ENCODE results near the gene CCDC92B. TPM values are rescaled to one million over a fixed set of nuclear protein-coding genes. Genes with fewer than 3 reads are reported as not detected.
A peak's percentile ranks its signal among the peaks of the same experiment; 100 is the strongest.
"Not testable (repeated sequence)": the region's sequence is repeated elsewhere in the genome, so short reads cannot be mapped to it uniquely, and the experiment has no call there.

CCDC92B gene
- total and polyA plus RNA-seq, 9 donors, result 0.07 to 1.1 (median 0.18) TPM

DNA sequence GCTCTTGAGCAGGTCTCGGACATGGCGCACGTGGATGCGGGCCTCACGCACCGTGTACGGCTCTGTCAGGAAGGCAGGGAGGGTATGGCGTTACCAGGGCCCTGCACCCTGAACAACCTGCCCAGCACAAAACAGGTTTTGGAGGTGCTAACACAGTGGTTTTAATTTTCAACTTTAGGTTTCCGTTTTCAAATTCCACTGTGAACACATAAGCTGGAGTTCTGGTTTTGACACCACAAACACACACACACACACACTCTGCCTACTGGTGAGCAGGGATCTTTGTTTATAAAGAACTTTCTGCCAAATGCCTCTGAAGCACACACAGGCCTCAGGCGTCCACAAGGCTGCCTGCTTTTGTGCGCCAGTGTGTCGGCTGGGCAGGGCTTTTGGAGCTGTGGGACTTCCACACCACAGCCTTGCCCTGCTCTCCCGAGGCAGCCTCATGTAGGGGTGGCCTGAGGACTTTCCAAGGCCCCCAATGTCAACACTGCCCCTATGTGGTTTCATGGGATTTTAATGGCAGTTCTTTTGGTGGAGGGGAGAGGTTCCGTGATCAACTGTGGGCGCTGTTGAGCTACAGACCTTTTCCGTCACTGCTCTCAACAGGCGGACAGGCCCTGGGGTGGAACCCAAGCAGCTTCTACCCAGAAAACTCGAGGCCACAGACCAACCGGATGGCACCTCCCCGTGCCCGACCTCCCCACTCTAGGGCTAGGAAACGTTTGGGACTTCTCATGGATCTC lies 47.3 kb downstream of the CCDC92B start:
- Histone ChIP-seq H3K36me3 (no peaks in the 10 kb centered on the region), H3K27ac (no peak overlapping the region), H3K4me1 (ENCODE audit: insufficient read depth) (peaks cover 2% of the 10 kb centered on the region), H3K27me3 (no peaks in the 10 kb centered on the region), H3K4me3 (no peak overlapping the region), H3K9me3 (no peaks in the 10 kb centered on the region)
- DNase-seq, result peak in 3 of 5 donors; percentile 7 to 26 (median 8)
- WGBS, 3 donors, result 83 to 89% (median 86%) methylated on average over 22 of the region's 22 CpGs
- intact Hi-C loops (cut with DNase I), result loop anchor here in 1 of 4 donors (10.0 kb wide), 1 partner anchor 107 kb away; the partner anchor contains the start of gene PAFAH1B1
- TF ChIP-seq EP300 (IDR thresholded peaks at IDR 0.05) (no peak), POLR2A (IDR thresholded peaks at IDR 0.05) (no peak)
- TF ChIP-seq, protein P1, sequence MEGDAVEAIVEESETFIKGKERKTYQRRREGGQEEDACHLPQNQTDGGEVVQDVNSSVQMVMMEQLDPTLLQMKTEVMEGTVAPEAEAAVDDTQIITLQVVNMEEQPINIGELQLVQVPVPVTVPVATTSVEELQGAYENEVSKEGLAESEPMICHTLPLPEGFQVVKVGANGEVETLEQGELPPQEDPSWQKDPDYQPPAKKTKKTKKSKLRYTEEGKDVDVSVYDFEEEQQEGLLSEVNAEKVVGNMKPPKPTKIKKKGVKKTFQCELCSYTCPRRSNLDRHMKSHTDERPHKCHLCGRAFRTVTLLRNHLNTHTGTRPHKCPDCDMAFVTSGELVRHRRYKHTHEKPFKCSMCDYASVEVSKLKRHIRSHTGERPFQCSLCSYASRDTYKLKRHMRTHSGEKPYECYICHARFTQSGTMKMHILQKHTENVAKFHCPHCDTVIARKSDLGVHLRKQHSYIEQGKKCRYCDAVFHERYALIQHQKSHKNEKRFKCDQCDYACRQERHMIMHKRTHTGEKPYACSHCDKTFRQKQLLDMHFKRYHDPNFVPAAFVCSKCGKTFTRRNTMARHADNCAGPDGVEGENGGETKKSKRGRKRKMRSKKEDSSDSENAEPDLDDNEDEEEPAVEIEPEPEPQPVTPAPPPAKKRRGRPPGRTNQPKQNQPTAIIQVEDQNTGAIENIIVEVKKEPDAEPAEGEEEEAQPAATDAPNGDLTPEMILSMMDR (IDR thresholded peaks at IDR 0.05), result no peak

DNA sequence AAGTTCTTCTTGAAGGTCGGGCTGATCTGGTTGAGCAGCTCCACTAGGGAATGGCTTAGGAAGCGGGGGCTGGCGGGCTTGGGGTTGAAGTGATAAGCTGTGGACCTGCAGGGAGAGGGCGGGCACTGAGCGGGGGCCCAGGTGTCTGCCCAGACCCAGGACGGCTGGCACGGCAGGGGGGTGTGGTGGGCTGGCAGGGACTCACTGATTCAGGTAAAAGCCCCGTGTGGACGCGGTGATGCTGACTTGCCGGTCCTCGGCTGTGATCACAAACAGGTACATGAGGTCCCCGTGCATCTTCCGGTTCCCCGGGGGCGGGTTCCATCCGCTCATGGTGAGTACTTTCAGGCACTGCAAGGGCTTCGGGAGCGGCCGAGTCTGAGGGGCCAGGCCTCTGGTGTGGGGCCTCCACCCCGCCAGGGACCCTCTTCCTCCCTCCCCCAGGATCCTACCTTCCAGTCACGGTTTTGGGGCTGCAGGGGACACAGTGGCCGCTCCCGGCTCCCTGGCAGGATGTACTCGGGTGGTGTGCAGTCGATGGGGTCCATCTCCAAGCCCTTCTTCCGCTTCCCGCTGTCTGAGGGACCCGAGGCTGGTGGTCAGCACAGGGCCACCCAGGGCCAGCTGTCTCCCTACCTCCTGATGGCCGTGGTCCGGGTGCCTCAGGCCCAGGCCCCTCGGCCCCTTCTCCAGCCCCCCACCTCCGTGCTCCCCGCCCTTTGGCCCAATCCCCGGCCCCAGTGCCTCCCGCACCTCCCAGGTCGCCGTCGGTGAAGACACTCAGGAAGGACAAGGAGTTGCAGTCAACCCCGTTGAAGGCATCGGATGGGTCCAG lies 48.1 kb downstream of the CCDC92B start:
- no peak overlapping the region for H3K27ac ChIP-seq
- H3K4me1 ChIP-seq (ENCODE audit: insufficient read depth), result no peaks in the 10 kb centered on the region
- H3K9me3 ChIP-seq, result no peaks in the 10 kb centered on the region
- TF ChIP-seq POLR2A (IDR thresholded peaks at IDR 0.05) (no peak), EP300 (IDR thresholded peaks at IDR 0.05) (no peak)
- TF ChIP-seq, protein P1 (IDR thresholded peaks at IDR 0.05), result no peak
- 89 to 91% (median 90%) methylated on average over 40 to 41 of the region's 41 CpGs for whole genome bisulfite sequencing, 3 donors
- DNase-seq, result peak in 4 of 5 donors; percentile 8 to 35 (median 25)
- H3K4me3 ChIP-seq, result no peak overlapping the region
- H3K27me3 ChIP-seq, result no peaks in the 10 kb centered on the region
- intact Hi-C loops (cut with DNase I), result loop anchor here in 1 of 4 donors (10.0 kb wide), 1 partner anchor 107 kb away; the partner anchor contains the start of gene PAFAH1B1
- H3K36me3 ChIP-seq, result no peaks in the 10 kb centered on the region

DNA sequence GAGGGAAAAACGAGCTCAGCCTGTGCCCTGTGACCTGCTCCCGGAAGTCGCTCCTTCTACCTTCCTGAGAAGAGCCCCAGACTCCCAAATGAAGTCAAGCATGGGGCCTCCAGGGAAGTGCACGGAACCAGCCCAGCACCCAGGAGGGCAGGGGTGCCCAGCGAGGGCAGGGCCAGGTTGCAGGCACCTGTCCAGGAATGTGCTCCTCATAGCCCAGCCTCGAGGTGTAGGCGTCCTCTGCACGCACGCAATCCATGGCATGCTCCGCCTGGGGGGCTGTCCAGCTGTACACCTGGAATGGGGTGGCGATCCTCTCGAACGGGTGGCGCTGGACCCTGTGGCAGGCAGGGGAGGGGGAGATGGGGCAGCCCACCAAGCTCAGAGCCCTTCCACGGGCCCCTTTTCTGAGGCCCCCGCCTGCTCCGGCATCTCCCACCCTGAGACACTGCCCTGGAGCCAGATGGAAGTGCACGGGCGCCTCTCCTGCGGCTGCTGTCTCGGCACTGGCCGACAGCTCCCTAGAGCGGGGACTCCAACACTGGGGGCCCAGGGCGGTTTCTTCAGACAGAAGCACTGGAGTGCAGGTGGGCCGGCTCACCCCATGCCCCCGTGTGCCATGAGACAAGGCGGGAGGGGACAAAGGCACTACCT lies 48.8 kb downstream of the CCDC92B start:
- 83 to 88% (median 88%) methylated on average over 26 to 27 of the region's 27 CpGs for WGBS, 3 donors
- H3K4me1 ChIP-seq (ENCODE audit: insufficient read depth), result no peaks in the 10 kb centered on the region
- H3K27ac ChIP-seq, result no peak overlapping the region
- no peak overlapping the region for H3K4me3 ChIP-seq
- no peaks in the 10 kb centered on the region for H3K27me3 ChIP-seq
- peak; percentile 5 to 33 (median 15) for DNase-seq
- no peaks in the 10 kb centered on the region for H3K9me3 ChIP-seq
- H3K36me3 ChIP-seq, result no peaks in the 10 kb centered on the region
- TF ChIP-seq POLR2A (IDR thresholded peaks at IDR 0.05) (no peak), EP300 (IDR thresholded peaks at IDR 0.05) (no peak)
- TF ChIP-seq, protein P1 (IDR thresholded peaks at IDR 0.05), result no peak
- intact Hi-C loops (cut with DNase I), result loop anchor here in 1 of 4 donors (10.0 kb wide), 1 partner anchor 106 kb away; the partner anchor contains the start of gene PAFAH1B1

DNA sequence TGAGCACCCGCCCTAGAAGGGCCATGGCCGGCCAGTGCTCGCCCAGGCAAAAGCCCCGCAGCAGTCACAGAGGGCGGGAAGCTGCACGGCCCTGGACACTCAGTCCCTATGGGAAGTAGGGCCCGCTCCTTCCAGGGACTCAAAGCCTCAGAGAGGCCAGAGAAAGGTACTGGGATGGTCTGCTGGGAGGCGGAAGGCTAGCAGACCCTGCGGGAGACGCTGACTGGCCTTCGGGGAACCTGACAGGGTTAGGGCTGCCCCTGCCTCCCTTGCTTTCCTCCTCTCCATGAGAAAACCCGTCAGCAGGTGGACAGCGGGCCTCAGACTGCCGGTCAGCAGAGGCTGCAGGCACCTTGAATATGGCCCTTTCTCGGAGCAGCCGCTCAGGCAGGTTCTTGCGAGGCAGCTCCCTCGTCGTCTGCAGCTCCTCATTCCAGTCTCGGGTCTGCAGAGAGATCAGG lies 49.4 kb downstream of the CCDC92B start:
- Histone ChIP-seq H3K27me3 (no peaks in the 10 kb centered on the region), H3K4me3 (no peak overlapping the region), H3K36me3 (no peaks in the 10 kb centered on the region), H3K9me3 (no peaks in the 10 kb centered on the region), H3K27ac (no peak overlapping the region), H3K4me1 (ENCODE audit: insufficient read depth) (no peaks in the 10 kb centered on the region)
- 88 to 89% (median 88%) methylated on average over 16 to 20 of the region's 20 CpGs for WGBS, 3 donors
- TF ChIP-seq, protein P1 (IDR thresholded peaks at IDR 0.05), result no peak
- TF ChIP-seq POLR2A (IDR thresholded peaks at IDR 0.05) (no peak), EP300 (IDR thresholded peaks at IDR 0.05) (no peak)
- intact Hi-C loops (cut with DNase I), result loop anchor here in 1 of 4 donors (10.0 kb wide), 1 partner anchor 105 kb away; the partner anchor contains the start of gene PAFAH1B1
- peak; percentile 6 to 27 (median 10) for DNase-seq

DNA sequence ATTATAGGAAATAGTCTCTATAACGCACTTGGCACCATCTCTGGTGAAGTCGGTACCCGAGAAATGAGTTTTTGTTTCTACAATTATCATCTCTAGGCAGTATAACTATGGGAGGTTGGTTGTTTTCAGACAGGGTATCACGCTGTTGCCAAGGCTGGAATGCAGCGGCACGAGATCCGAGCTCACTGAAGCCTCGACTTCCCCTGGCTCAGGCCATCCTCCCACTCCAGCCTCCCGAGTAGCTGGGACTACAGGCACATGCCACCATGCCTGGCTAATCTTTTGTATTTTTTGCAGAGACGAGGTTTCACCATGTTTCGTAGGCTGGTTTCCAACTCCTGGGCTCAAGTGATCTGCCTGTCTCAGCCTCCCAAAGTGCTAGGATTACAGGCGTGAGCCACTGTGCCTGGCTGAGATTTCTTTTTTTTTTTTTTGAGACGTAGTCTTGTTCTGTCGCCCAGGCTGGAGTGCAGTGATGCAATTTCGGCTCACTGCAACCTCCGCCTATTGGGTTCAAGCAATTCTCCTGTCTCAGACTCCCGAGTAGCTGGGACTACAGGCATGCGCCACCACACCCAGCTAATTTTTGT lies 50.1 kb downstream of the CCDC92B start:
- H3K9me3 ChIP-seq; H3K4me3 ChIP-seq; H3K4me1 ChIP-seq (ENCODE audit: insufficient read depth); H3K27ac ChIP-seq; H3K36me3 ChIP-seq; intact Hi-C loops (cut with DNase I); H3K27me3 ChIP-seq: not testable (repeated sequence)
- DNase-seq, result peak in 3 of 5 donors; percentile 9 to 13 (median 10)
- whole genome bisulfite sequencing, 3 donors, result 86 to 88% (median 87%) methylated on average over 18 of the region's 18 CpGs

Data from ovary (tissue), 9 donors.